HL-60 (cell line): Measurements from ENCODE around the gene COL2A1.

Source experiments
- DNase-seq, 2 experiments: peaks; one replicate each; pipeline ENCODE4 v3.0.0-alpha.2; 2010 to 2020; ENCODE audit warnings: low read depth in 1 of 2, low spot score in 1 of 2
- H3K27ac ChIP-seq: fragments of 250-450 bp; sonication (Bioruptor Pico); replicated peaks from 2 replicates; pipeline ENCODE4 v1.5.1; 2020; ENCODE audit warnings: mild to moderate bottlenecking, moderate library complexity
- H3K27me3 ChIP-seq: fragments of 250-450 bp; sonication (Bioruptor Pico); 2 replicates; pipeline ENCODE4 v1.5.1; 2021; ENCODE audit warnings: mild to moderate bottlenecking, moderate library complexity; ENCODE audit not compliant: insufficient read depth, poor library complexity, severe bottlenecking
- H3K4me3 ChIP-seq: replicated peaks from 2 replicates; pipeline ENCODE4 v1.5.1; 2011; ENCODE audit warnings: mild to moderate bottlenecking, control low read depth, low read length; ENCODE audit not compliant: insufficient read depth
- GABPA ChIP-seq: IDR thresholded peaks from 2 replicates; pipeline ENCODE4 v1.6.1; 2012; ENCODE audit warnings: low read depth
- POLR2AphosphoS5 ChIP-seq: IDR thresholded peaks from 2 replicates; pipeline ENCODE4 v1.6.1; 2012; ENCODE audit warnings: low read depth
- SPI1 ChIP-seq: IDR thresholded peaks from 2 replicates; pipeline ENCODE4 v1.6.1; 2012; ENCODE audit warnings: low read depth, mild to moderate bottlenecking, borderline replicate concordance
- TF ChIP-seq, protein P1 (sequence below): IDR thresholded peaks from one replicate; pipeline ENCODE4 v1.5.1; 2011; ENCODE audit warnings: low read length, control low read depth, inconsistent platforms; ENCODE audit not compliant: insufficient read depth
- TF ChIP-seq, protein P2 (sequence below): IDR thresholded peaks from 2 replicates; pipeline ENCODE4 v1.6.1; 2012; ENCODE audit warnings: low read depth; ENCODE audit not compliant: insufficient replicate concordance

Gene COL2A1

DNA sequence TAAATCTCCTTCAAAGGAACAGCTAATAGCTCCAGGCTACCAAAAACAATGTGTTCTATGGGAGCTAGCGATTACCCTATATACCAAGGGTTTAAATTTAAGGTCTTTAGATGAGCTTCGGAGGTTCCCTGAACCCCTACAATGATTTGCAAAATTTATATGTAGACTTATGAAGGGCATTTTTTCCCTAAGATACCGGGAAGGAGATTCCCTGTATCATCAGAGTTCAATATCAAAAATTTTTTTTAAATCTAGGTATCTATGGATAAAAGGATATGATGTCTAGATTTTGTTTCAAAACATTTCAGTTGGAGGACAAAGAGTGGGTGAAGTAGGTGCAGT, 17.9 kb upstream of the COL2A1 start:
- Histone ChIP-seq H3K27me3 (peaks cover 3% of the 10 kb centered on the region), H3K27ac (no peak overlapping the region), H3K4me3 (no peak overlapping the region)
- DNase-seq, result no peak
- TF ChIP-seq POLR2AphosphoS5 (no peak), GABPA (no peak)
- TF ChIP-seq, protein P1, sequence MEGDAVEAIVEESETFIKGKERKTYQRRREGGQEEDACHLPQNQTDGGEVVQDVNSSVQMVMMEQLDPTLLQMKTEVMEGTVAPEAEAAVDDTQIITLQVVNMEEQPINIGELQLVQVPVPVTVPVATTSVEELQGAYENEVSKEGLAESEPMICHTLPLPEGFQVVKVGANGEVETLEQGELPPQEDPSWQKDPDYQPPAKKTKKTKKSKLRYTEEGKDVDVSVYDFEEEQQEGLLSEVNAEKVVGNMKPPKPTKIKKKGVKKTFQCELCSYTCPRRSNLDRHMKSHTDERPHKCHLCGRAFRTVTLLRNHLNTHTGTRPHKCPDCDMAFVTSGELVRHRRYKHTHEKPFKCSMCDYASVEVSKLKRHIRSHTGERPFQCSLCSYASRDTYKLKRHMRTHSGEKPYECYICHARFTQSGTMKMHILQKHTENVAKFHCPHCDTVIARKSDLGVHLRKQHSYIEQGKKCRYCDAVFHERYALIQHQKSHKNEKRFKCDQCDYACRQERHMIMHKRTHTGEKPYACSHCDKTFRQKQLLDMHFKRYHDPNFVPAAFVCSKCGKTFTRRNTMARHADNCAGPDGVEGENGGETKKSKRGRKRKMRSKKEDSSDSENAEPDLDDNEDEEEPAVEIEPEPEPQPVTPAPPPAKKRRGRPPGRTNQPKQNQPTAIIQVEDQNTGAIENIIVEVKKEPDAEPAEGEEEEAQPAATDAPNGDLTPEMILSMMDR, result no peak

DNA sequence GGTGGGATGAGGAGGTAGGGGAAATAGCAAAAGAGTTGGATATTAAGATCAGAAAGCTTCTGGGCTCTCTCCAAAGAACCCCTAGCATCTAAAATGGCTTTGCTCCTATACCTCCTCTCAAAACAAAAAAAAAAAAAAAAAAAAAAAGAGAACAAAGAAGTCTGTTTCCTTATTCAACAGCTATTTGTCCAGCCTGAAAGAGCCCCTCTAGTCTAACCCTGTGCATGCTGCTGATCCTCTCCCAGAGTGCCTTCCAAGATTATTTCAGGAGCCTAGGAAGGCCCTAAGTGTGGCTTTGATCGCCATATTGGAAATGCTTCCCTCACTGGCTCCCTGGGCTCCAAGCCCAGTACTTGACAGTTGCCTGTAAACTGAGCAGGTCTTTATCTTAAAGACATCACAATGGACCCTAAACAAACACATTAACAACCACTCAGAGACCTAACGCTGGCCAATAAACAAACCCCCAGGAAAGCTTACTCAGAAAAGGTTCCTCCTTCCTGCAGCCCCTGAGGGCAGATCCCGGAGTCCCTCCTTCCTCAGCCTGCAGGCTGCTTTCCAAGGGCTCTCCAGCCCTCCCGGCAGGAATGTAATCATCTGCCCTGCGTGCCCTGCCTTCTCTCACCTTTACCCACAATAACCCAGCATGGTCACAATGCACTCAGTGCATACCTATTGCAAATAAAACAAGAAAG, 17.4 kb upstream of the COL2A1 start:
- Histone ChIP-seq H3K4me3 (no peak overlapping the region), H3K27ac (no peak overlapping the region), H3K27me3 (peaks cover 3% of the 10 kb centered on the region)
- DNase-seq, result no peak
- TF ChIP-seq, protein P2, sequence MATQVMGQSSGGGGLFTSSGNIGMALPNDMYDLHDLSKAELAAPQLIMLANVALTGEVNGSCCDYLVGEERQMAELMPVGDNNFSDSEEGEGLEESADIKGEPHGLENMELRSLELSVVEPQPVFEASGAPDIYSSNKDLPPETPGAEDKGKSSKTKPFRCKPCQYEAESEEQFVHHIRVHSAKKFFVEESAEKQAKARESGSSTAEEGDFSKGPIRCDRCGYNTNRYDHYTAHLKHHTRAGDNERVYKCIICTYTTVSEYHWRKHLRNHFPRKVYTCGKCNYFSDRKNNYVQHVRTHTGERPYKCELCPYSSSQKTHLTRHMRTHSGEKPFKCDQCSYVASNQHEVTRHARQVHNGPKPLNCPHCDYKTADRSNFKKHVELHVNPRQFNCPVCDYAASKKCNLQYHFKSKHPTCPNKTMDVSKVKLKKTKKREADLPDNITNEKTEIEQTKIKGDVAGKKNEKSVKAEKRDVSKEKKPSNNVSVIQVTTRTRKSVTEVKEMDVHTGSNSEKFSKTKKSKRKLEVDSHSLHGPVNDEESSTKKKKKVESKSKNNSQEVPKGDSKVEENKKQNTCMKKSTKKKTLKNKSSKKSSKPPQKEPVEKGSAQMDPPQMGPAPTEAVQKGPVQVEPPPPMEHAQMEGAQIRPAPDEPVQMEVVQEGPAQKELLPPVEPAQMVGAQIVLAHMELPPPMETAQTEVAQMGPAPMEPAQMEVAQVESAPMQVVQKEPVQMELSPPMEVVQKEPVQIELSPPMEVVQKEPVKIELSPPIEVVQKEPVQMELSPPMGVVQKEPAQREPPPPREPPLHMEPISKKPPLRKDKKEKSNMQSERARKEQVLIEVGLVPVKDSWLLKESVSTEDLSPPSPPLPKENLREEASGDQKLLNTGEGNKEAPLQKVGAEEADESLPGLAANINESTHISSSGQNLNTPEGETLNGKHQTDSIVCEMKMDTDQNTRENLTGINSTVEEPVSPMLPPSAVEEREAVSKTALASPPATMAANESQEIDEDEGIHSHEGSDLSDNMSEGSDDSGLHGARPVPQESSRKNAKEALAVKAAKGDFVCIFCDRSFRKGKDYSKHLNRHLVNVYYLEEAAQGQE, result no peak
- TF ChIP-seq POLR2AphosphoS5 (no peak), SPI1 (no peak), GABPA (no peak)
- TF ChIP-seq, protein P1, result no peak

DNA sequence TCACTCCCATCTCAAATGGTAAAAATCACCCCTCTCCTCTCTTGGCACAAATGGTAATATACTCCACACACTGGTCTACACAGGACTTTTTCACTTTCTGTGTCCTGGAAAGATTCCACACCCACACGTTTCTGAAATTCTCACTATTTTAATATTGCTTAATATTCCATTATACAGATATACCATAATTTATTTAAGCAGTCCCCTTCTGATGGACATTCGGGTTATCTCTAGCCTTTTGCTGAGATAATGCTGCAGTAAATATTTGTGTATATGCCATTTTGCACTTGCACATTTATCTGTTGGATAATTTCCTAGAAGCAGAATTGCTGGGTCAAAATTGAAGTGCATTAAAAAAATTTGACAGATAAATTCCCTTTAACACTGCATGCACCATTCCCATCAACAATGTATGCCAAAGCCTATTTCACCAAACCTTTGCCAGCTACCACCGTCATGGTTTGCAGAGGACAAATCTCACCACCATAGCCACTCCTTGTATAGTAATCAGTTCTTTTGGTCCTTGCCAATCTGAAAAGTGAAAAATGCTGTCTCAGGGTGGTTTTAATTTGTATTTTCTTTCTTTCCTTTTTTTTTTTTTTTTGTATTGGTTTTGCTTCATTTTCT, 15.5 kb upstream of the COL2A1 start:
- Histone ChIP-seq H3K4me3 (no peak overlapping the region), H3K27me3 (peaks cover 3% of the 10 kb centered on the region)
- TF ChIP-seq, protein P2, result no peak
- TF ChIP-seq POLR2AphosphoS5, result no peak
- TF ChIP-seq GABPA, result no peak
- no peak for TF ChIP-seq SPI1
- TF ChIP-seq, protein P1, result no peak

More for the DNA sequence above, 15.5 kb upstream of the COL2A1 start:
- no peak overlapping the region for H3K27ac ChIP-seq
- DNase-seq, result no peak
